Occipital lobe (tissue), 2 donors: ENCODE results near the gene MRPL52. TPM values are rescaled to one million over a fixed set of nuclear protein-coding genes. Genes with fewer than 3 reads are reported as not detected.
"Not testable (repeated sequence)": the region's sequence is repeated elsewhere in the genome, so short reads cannot be mapped to it uniquely, and the experiment has no call there.

Experiments
- DNase-seq: peaks from one replicate; lab custom pipeline; 2025; lab: John Stamatoyannopoulos, UW
- total RNA-seq: library from RNA; depleted of rRNA; stranded (reverse); fragments of >200 nt; gene quantifications from one replicate; pipeline ENCODE4 v1.2.3, GENCODE V29; 2014

MRPL52 gene
- total RNA-seq, 1 donor from 2014 or later = 16.4 TPM

- no peak for DNase-seq
Measured at GRCh38 chr14:22837750-22838538, 8.3 kb downstream of the MRPL52 start.

- DNase-seq = no peak
Measured at GRCh38 chr14:22838631-22839041, 8.9 kb downstream of the MRPL52 start.

GRCh38 chr14:22839159-22839779 is 9.6 kb downstream of the MRPL52 start:
- DNase-seq = no peak

- no peak for DNase-seq
Measured at GRCh38 chr14:22841311-22841710, 11.6 kb downstream of the MRPL52 start.

GRCh38 chr14:22841769-22842168 is 12.1 kb downstream of the MRPL52 start:
- DNase-seq = no peak

- no peak for DNase-seq
Measured at GRCh38 chr14:22842211-22843122, 12.8 kb downstream of the MRPL52 start.

- no peak for DNase-seq
Measured at GRCh38 chr14:22843123-22843925, 13.6 kb downstream of the MRPL52 start.

GRCh38 chr14:22844221-22845102 is 14.8 kb downstream of the MRPL52 start:
- DNase-seq = no peak

- no peak for DNase-seq
Measured at GRCh38 chr14:22845103-22845394, 15.4 kb downstream of the MRPL52 start.

GRCh38 chr14:22845821-22846625 is 16.3 kb downstream of the MRPL52 start:
- DNase-seq = no peak

- no peak for DNase-seq
Measured at GRCh38 chr14:22846811-22847307, 17.2 kb downstream of the MRPL52 start.

- DNase-seq = no peak
Measured at GRCh38 chr14:22847661-22848341, 18.1 kb downstream of the MRPL52 start.

GRCh38 chr14:22848351-22849164 is 18.9 kb downstream of the MRPL52 start:
- no peak for DNase-seq

- no peak for DNase-seq
Measured at GRCh38 chr14:22849212-22849819, 19.6 kb downstream of the MRPL52 start.

GRCh38 chr14:22850944-22851764 is 21.5 kb downstream of the MRPL52 start:
- DNase-seq = peak; percentile 33

GRCh38 chr14:22852178-22852577 is 22.5 kb downstream of the MRPL52 start:
- DNase-seq = not testable (repeated sequence)

- no peak for DNase-seq
Measured at GRCh38 chr14:22852599-22852939, 22.9 kb downstream of the MRPL52 start.
